ENCODE results near the gene NID2.

The NID2 gene

DNA sequence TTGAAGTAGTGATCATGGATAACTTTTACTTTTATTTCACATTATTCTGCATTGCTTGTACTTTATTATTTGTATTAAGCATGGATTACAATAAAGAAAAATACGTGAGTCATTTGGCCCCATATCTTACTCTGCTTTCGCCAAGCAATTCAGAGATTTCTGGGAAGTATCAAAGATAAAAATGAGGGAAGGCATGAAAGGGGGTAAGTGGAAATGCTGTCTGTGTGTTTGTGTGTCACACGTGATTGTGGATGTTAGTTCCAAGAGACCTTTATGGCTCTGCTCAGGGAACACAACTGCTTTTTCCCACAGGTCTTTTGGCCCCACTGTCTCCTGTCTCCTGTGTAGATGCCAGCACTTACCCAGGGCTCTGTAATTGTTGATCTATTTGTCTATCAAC, 10.5 kb downstream of the NID2 start:
- no peak for DNase-seq (ENCODE audit: low spot score)

DNA sequence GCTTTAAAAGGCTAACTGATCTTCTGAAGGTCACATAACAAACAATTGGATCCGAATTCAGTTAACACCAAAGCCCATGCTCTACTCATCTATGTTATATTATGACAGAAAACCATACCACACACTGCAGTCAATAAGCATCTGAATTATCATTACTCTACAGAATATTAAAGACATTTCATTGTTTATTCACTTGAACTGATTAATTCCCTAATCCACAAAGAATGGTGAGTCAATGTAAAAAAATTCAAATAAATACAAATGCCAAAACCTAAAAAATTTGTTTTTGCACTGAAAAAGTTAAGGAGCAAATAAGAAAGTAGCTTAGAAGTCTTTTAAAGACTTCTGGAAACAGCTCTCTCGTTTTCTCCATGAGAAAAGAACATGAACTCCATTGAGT, 13.7 kb downstream of the NID2 start:
- peak; percentile 13 for DNase-seq (ENCODE audit: low spot score)

DNA sequence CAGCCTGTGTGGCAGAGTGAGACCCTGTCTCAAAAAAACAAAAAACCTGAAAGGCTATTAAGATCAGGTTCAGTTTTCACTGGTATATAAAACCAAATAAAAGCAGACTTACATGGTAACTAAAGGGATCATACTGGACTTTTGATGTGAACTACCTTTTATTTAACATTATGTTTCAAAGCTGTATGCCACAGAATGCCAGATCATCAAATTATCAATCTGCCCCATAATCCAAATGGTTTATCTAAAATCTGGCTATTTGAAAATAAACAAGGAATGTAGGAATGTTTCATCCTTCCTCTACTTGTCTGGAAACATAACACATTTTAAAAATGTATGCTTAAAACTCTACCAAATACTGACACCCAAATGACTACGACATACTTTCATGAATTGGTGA, 14.2 kb downstream of the NID2 start:
- no peak for DNase-seq (ENCODE audit: low spot score)

DNA sequence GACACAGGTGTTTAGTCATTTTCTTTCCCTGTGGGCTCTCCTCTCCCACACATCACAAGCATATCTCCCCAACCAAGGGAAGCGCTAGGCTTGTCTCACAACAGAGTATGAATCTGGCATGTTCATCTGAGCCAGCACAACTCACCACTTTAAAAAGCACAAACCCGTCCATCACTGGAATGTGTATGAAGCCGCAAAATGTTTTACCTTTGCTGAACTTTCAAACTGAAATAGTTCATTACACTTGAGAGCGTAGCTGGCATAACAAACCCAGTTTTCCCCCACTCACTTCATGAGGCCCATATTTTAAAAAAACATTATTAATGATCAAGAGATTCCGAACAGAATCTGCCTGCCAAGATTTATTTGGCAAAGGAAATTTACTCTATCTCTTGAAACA, 15.8 kb downstream of the NID2 start:
- no peak for DNase-seq (ENCODE audit: low spot score)

DNA sequence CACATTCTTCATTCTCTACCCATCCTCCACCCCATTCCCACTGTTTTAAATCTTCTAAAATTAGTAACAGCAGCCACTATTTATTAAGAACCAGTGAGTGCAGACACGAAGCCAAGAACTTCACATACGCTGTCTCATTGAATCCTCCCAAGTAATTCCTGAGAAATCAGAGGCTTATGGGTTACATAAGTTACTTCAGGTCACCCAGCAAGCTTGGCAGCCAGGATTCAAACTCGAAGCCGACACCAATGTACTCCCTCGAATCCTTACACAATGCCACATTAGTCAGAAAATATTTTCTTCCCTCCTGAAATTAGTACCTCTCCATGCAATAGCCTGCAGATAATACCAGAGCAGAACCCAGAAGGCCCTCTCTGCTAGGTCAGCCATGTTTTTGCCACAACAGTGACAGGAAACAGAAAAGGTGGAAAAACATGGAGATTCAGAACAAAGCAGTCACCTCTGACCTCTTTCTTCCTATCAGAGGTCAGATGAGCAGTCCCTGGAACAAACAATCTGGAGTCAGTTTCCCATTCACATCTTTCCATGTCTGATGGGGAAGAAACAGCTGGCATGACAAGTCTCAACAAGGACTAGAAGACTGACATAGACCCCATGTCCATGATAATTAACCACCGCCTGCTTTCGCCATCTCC, 16.4 kb downstream of the NID2 start:
- no peak for DNase-seq (ENCODE audit: low spot score)

DNA sequence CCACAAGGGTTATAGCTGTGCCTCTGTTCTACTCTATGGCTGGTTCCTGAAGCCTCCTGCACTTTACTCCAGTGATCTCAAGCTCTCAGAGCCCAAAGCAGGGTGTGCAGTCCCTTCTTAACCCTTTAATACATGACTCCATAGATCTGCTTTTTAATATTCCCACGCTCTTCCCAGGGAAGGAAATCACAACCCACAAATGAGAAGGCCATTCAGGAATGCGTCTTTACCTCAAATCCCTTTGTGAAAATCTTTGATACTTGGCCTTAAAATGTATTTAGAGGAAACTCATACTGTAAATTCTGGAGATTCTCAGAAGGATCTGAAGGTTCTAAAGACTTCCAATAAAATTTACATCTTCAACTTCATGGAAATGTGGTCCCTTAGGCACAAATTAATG, 17.0 kb downstream of the NID2 start:
- no peak for DNase-seq (ENCODE audit: low spot score)

DNA sequence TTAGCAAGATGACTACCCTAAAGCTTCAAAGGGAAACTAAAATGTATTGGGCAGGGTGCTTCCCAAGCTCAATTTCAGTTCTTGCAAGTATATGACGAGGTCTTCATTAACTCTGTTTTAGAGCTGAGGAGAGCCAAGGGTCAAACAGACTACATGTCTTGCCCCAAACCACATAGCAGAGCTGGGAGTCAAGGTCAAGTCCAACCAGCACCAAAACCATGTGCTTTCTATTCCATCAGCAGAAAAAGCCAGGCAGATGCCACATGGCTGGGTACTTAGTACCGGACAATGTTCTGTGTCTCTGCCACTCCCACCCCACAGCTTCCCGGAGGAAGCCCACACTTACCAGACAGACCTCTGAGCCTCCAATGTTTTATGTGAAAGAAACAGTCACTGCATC, 17.6 kb downstream of the NID2 start:
- no peak for DNase-seq (ENCODE audit: low spot score)

DNA sequence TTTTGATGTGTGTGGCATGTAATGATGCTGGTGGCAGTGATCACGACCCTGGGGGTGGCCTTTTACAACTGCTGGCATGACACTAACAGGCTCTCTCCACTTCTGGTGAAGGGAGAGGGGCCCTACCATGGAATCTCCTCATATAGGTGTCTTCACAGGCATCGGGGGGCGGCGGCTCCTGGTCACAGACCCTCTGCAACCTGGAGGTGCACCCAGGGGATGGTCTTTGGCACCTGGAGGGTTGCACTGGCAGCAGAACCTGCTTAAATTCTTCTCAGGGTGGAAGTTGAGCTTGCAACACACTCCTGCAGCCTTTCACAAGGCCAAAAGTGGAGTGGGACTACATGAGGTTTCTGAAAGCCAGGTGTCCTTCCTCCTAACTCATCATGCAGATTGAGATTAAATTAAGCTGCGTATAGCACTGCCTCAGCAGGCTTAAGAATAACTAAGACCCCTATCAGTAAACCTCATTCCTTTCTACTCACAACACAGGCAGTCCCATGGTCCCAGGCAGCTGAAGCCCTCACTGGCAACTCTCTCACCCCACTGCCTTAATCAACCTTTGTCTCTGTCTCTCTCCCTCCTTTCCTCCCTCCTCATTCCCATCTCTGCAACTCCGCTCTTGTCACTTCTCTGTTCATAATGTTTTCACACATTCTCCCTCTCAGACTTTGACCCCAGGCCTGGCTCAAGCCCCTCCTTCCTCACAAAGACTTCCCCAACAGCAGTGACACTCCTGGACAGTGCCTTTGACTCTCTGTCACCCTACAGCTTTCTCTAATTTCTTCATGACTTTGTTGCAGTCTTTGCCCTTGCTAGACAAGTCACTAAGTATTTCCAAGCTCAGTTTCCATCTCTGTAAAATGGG, 18.9 kb downstream of the NID2 start:
- no peak for DNase-seq (ENCODE audit: low spot score)

DNA sequence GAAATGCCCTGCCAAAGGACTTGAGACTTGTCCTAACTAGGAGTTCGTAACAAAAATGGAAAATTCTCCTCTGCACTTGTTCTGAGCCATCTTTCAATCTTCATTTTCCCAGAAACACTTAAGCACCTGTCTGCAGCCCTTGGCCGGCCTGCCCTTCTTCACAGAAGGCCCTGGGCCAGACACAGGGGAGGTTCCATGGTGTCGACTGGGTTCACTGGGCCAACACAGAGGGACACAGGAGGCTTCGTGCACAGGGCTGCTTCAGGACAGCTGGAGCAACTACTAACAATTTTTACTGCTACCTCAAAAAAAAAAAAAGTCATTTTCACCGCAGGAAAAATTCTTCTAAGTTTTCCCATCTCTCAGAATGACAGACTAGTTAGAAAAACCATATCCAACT, 19.6 kb downstream of the NID2 start:
- no peak for DNase-seq (ENCODE audit: low spot score)

DNA sequence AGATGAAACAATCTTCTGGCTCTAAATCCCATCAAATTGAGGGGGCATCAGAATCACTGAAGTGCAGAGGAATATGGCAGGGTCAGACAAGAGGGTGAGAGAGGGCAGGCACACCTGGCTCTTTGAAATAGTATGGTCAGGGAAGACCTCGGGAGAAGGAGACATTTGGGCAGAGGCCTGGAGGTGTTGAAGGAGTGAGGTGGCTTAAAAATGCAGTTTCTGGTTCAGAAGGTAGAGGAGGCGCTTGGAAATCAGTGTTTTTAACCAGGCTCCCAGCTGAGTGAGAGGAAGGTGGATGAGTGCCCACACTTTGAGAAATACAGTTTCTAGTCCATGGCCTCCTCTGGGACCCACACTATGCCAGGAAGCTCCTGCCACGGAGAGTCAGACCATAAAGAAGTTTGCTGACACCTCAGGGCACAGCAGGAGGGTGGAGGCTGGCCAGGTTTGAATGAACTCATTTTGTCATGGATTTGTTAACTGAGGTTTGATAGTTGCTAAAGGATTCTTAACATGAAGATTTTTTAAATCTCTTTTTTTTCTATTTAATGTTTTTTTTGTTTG, 20.1 kb downstream of the NID2 start:
- DNase-seq (ENCODE audit: low spot score) = no peak

DNA sequence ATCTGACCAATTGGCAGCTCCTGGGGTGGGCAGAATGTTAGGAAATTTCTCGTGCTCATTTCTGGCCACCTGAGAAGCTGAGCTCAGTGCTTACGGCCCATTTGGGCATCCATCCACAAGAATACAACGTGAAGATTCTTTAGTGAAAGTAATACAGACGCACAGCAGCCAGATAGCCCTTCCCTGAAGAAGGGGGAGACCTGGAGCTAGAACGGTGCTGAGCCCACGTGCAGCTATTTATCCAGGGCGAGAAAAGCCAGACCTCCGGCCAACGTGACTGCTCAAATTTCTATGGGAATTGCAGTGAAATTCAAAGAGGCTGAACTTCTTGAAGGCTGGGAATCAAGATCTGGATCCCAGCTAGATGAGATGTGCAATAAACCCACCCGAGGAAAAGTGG, 20.7 kb downstream of the NID2 start:
- DNase-seq (ENCODE audit: low spot score) = no peak

DNA sequence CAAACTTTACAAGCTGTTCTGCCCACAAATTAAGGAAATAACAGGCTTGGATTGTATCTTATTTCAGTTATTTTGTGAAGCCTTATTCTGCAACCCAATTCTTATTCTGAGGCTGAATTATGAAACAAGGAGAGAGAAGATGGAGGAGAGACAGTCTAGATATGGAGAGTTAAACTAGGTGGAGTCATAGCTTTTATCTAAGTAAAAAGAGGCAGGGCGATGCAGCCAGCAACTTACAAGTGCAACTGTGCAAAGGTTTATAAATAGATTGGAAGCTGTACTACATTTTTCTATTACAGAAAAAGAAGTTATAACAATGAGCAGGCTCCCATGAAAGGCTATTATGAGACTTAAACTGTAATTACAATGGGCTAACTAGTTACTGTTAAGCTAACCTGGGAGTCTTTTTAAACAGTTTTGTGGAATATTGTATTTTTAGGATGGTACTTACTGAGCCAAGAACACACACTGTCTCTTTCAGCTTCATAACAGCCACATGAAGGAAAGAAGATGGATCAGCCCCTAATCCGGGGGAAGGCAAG, 22.4 kb downstream of the NID2 start:
- no peak for DNase-seq (ENCODE audit: low spot score)

DNA sequence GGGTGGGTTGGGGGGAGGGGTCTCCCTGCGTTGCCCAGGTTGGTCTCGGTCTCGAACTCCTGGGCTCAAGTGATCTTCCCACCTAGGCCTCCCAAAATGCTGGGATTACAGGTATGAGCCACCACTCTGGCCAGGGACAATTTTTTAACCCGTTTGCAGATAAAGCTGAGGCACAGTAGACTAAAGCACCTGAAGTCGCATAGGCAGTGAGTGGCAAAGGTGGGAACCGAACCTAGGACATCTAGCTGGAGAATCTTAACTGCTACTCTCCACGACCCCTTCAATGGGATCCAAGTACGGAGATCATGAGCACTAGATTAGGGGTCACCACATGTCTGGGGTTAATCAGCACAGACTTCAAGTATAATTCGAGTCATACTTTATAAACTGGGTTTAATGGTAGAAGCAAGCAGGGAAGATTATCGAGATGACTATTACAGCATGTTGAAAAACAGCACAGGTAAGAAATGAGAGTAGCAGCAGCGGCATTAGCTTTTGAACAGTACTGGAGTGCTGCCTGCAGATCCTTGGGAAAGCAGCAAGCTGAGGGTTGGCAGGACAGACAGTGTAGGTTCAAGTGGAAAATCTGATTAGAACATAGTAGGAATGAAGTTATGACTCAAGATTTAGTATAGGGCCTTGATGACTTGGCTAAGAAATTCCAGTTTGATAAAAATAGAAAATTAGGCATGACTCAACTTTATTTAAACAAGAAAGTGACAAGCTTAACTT, 23.9 kb downstream of the NID2 start:
- DNase-seq (ENCODE audit: low spot score) = no peak

DNA sequence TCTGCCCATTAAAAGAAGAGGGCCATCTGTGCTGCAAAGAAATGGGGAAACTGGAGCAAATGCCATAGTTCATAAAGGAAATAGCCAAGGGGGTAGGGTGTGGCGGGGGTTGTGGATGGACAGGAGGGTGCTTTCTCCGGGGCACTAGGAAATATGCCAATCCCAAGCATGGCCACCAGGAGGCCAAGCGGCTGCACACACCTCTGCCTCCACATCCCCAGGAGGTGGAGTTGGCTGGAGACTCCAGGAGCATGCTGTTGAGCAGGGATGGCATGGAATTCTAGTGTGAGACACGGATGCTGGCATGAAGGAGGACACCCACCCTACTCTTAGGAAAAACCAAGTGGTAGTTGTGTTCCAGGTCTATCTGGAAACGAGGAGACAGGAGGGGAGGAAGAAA, 25.2 kb downstream of the NID2 start:
- peak; percentile 65 for DNase-seq (ENCODE audit: low spot score)

DNA sequence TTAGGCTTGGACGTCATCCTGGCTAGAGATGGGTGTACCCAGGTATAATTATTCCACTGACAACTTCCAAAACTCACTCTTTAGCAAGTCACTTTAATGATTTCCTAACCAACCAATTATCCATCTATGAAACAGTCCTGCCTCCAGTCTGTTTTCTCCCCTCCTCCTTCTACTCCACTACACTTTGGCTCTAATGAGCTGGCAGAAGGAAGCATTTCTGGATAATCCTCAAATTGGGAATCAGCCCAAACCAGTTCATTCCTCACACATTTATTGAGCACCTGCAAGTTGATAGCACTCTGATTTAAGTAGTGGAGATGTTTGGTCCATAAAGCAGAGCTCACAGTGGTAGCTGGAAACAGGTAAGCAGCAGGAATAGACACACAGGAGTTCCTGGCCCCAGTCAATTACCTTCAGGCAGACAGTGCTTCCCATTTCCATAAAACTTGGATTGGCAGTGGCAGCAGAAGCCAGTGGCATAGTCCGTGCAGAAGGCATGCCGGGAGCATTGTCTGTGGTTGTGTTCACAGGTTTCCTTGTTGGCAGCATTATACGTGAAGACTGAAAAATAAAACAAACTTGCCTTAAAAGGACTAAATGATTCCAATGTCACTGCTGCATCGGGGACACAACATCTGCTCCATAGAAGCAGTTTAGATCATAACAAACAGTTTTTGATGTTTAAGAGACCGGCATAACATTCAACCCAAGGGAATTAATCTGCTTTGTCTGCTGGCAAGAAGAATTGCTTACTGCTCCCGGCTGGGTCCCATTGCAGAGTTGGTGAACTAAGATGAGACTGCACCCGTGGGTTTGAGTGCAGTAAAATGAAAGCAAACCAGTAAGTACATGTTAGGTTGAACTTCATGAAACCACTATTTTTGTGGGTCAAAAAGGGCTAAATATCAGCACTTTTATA, 26.2 kb downstream of the NID2 start:
- DNase-seq (ENCODE audit: low spot score) = no peak

DNA sequence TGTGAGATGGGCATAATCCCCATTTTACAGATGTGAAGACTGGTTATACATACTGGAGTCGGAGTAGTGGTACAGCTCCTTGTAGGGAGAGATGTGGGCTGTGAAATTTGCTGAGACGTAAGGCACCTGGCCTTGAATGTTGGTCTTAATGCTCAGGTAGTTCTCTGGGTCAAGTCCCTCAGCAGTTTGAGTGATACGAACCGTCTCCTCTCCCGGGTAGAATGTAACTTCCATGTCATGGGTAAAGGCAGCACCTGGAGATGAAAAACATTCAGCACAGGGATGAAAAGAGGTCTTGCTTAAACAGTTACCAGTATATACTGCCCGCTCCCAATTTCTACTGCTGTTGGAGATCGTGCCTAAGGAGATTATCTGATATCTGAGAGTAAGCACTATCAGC, 28.3 kb downstream of the NID2 start:
- no peak for DNase-seq (ENCODE audit: low spot score)

DNA sequence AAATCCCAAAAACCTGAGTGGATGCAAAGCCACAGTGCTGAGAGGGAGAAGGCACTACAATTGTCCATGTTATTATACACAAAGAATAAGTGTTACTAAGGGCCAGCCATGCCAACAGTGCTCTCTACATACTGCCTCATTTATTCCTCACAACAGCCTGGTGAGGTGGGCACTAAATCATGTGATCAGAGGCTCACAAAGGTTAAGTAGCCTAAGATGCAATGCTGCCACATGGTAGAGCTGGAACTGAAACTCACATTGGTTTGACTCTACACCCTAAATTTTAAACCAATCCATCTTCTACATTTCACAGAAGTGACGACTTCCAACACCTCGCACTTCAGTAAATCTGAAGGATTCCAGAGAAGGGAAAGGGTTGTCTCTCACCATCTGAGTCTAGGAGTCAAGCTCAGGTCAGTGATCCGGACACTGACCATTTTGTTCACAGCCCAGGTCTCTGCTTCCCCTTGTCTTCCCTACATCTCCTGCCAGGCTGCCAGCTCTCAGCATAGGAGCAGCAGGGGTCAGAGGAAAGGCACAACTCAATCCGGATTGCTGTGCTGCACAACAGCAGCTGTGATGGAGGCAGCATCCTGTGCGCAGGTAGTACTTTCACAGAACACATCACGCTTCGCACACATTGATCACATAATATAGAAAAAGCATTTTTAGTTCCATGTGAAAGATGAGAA, 29.6 kb downstream of the NID2 start:
- DNase-seq (ENCODE audit: low spot score) = no peak

DNA sequence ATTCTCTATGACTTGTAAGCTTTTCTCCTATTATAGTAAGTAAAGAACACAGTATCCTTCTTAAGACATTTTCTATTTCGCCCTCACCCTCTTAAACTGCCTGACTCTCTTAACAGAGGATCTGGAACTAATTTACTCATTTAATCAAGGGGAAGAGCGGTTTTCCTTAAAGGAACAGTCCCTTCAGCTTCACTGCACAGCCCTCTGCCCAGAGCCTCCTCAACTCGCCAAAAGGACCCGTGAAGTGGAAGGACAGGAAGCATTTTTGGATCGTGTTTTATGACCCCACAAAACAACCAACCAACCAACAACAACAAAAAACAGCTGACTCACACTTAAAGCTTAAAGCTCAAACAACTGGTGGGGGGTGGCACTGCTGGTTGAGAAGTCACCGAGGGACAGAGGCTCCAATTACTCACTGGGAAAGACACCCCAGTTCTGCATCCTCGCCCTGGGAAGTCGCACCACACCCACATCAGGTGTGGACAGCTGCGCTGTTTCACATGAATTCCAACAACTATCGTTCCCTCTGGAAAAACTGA, 35.7 kb downstream of the NID2 start:
- DNase-seq (ENCODE audit: low spot score) = no peak

DNA sequence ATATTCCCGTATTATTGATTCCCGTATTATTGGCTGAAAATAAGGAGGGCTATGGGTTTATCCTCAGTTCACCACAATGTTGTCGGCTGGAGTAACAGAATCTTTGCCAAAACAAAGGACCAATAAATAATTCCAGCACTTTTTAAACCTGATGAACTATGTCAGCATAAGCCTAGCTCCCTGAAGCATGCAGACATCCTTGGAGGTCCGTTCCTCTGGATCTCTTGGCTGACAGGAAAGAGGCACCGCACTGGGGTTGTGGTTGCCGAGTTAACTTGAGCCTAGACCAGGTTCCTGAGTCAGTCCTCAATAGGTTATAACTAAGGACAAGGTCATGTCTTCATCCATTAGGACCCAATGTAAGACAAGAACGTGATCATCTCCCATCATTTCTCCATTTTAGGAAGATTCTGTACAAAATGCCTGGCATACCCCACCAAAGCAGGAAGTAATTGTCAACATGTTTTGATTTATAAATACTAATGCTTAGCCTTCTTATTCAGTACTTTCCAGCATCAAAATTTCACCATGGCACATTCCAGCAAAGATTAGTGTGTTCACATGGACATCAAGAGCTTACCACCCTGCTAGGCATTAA, 36.6 kb downstream of the NID2 start:
- no peak for DNase-seq (ENCODE audit: low spot score)

DNA sequence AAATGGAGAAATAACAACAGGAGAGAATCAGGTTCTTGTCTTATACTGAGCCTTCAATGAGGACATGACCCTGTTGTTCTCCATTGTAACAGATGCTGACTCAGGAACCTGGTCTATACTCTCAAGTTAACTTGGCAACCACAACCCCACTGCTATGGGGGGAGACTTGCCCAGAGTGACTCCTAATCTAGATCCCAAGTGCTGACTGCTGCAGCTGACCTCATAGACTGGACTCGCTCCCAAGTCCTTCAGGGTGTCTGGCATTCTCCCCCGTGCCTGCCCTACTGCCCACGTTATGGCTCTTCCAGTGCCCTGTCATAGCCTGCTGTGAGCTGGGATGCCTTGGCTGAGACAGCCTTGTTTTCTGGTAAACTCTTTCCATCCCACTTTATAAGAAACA, 37.1 kb downstream of the NID2 start:
- DNase-seq (ENCODE audit: low spot score) = no peak
